ENCODE data around the gene STXBP1. TPM values are rescaled to one million over a fixed set of nuclear protein-coding genes. Genes with fewer than 3 reads are reported as not detected.

Gene STXBP1
- total and polyA plus RNA-seq, 8 donors = 5.2 to 77.7 (median 17.6) TPM

DNA sequence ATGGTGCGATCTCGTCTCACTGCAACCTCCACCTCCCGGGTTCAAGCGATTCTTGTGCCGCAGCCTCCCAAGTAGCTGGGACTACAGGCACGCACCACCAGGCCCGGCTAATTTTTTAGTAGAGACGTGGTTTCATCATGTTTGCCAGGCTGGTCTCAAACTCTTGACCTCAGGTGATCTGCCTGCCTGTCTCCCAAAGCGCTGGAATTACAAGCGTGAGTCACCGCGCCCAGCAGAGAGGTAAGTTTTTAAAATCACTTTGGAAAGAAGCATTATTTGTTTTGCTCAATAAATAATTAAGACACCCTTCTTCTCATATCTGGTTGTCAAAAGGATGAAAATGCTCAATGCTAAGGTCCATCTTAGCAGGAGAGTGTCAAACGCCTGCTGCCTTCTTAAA lies 48.5 kb upstream of the STXBP1 start:
- peak overlapping the region in 1 of 4 donors; percentile 18 for H3K4me3 ChIP-seq
- peaks cover 0 to 6% (median 0%) of the 10 kb centered on the region in 3 donors for H3K27me3 ChIP-seq
- intact Hi-C loops (cut with DNase I; ENCODE audit: low total_unique reads) = no loop called here
- H3K4me1 ChIP-seq = peaks cover 75 to 87% (median 82%) of the 10 kb centered on the region in 4 donors
- no peaks in the 10 kb centered on the region for H3K9me3 ChIP-seq
- H3K36me3 ChIP-seq = peaks cover 14 to 44% (median 32%) of the 10 kb centered on the region in 4 donors
- TF ChIP-seq POLR2AphosphoS5 (IDR thresholded peaks at IDR 0.05) (no peak), EP300 (IDR thresholded peaks at IDR 0.05) (no peak), POLR2A (IDR thresholded peaks at IDR 0.05) (no peak)
- TF ChIP-seq, protein P1, sequence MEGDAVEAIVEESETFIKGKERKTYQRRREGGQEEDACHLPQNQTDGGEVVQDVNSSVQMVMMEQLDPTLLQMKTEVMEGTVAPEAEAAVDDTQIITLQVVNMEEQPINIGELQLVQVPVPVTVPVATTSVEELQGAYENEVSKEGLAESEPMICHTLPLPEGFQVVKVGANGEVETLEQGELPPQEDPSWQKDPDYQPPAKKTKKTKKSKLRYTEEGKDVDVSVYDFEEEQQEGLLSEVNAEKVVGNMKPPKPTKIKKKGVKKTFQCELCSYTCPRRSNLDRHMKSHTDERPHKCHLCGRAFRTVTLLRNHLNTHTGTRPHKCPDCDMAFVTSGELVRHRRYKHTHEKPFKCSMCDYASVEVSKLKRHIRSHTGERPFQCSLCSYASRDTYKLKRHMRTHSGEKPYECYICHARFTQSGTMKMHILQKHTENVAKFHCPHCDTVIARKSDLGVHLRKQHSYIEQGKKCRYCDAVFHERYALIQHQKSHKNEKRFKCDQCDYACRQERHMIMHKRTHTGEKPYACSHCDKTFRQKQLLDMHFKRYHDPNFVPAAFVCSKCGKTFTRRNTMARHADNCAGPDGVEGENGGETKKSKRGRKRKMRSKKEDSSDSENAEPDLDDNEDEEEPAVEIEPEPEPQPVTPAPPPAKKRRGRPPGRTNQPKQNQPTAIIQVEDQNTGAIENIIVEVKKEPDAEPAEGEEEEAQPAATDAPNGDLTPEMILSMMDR (IDR thresholded peaks at IDR 0.05) = no peak
- no peak for DNase-seq
- WGBS, 5 donors = 81 to 86% (median 84%) methylated on average over 13 of the region's 13 CpGs
- H3K27ac ChIP-seq = peak overlapping the region; percentile 57 to 99 (median 85)

DNA sequence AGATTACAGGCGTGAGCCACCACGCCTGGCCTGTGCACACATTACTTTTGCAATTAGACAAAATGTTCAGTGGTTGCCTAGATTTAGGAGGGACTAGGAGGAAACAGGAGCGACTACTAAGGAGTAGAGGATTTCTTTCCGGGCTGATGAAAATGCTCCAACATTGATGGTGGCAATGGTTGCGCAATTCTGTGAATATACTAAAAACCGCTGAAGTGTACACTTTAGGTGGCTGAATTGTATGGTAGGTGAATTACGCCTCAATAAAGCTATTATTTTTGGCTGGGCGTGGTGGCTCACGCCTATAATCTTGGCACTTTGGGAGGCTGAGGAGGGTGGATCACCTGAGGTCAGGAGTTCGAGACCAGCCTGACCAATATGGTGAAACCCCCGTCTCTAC lies 46.8 kb upstream of the STXBP1 start:
- Histone ChIP-seq H3K4me1 (peaks cover 67 to 79% (median 77%) of the 10 kb centered on the region in 4 donors), H3K9me3 (no peaks in the 10 kb centered on the region), H3K4me3 (no peak overlapping the region), H3K27me3 (peaks cover 0 to 7% (median 0%) of the 10 kb centered on the region in 3 donors), H3K36me3 (peaks cover 10 to 28% (median 20%) of the 10 kb centered on the region in 4 donors), H3K27ac (peak overlapping the region in 4 of 5 donors; percentile 33 to 99 (median 72))
- intact Hi-C loops (cut with DNase I; ENCODE audit: low total_unique reads) = no loop called here
- TF ChIP-seq, protein P1 (IDR thresholded peaks at IDR 0.05) = no peak
- TF ChIP-seq POLR2AphosphoS5 (IDR thresholded peaks at IDR 0.05) (no peak), POLR2A (IDR thresholded peaks at IDR 0.05) (no peak), EP300 (IDR thresholded peaks at IDR 0.05) (no peak)
- WGBS, 5 donors = 73 to 82% (median 76%) methylated on average over 11 of the region's 11 CpGs
- peak in 1 of 2 donors; percentile 2 for DNase-seq

DNA sequence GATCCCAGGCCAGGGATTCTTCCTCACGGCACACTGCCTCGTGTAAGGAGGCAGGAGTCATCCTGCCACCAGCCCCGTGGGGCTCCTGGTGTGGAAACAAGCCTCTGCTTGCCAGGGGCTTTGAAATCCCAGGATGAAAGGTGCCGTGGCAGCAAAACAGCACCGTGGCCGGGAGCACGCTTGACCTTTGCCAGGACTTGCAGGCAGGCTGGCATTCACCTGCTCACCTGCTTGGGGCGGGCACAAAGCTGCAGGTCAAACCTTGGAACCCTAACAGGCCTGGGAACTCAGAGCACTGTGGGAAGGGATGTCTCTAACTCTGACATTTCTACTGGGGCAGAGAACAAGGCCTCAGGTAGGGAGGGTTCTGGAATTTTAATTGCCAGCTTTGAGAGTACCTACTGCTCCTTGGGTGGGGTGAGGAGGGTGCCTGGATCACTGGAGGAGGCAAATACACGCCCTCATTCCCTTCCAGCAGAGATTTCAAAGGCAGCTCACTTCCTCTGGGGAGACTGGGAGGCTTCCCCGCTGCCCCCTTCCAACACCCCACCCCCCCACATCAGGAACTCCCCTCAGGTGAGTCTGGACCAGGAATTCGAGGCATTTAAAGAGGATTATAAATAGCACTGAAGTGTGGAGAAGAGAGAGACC lies 45.6 kb upstream of the STXBP1 start:
- DNase-seq = peak; percentile 58 to 67
- H3K27ac ChIP-seq = peak overlapping the region; percentile 86 to 99 (median 98)
- 21 to 32% (median 24%) methylated on average over 6 to 11 of the region's 11 CpGs for whole genome bisulfite sequencing, 5 donors
- peaks cover 0 to 7% (median 0%) of the 10 kb centered on the region in 3 donors for H3K27me3 ChIP-seq
- intact Hi-C loops (cut with DNase I; ENCODE audit: low total_unique reads) = no loop called here
- H3K9me3 ChIP-seq = no peaks in the 10 kb centered on the region
- TF ChIP-seq POLR2AphosphoS5 (IDR thresholded peaks at IDR 0.05) (no peak), EP300 (IDR thresholded peaks at IDR 0.05) (no peak)
- TF ChIP-seq, protein P1 (IDR thresholded peaks at IDR 0.05) = no peak
- peaks cover 5 to 18% (median 11%) of the 10 kb centered on the region in 4 donors for H3K36me3 ChIP-seq
- H3K4me1 ChIP-seq = peaks cover 64 to 79% (median 76%) of the 10 kb centered on the region in 4 donors
- peak overlapping the region; percentile 80 to 95 (median 86) for H3K4me3 ChIP-seq

DNA sequence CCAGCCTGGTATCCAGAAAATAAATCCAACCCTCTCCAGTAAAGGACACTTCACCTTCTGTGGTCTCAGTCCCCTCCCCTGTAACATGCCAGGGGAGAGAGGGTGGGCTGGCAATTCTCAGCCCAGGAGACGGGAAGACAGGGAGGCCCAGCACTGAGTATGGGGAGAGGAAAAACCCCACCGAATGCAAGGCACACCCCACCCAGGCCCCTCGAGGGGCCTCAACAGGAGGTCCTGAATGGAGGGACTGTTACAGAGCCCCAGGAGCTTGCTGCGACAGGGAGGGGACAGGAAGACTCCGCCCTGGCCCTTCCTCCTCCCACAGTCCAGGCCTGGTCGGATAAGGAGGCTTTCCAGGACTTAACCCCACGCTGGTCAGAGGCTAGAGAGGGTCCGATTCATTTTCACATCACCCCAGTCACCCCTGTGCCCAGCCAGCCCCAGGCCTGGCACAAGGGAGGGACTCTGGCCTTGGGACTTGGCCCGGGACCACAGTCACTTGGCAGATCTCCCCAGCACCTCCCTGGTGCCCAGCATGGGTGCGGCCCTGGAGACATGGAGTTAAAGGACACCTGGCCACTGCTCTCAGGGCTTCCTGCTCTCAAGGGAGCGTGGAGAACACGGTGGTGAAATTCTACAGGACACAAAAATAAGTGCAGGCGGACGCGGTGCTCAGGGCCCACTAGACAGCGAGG lies 44.9 kb upstream of the STXBP1 start:
- peak; percentile 76 to 88 for DNase-seq
- intact Hi-C loops (cut with DNase I; ENCODE audit: low total_unique reads) = no loop called here
- peaks cover 0 to 7% (median 0%) of the 10 kb centered on the region in 3 donors for H3K27me3 ChIP-seq
- TF ChIP-seq POLR2AphosphoS5 (IDR thresholded peaks at IDR 0.05) = peak; percentile 31 to 53 (median 45)
- TF ChIP-seq EP300 (IDR thresholded peaks at IDR 0.05) = no peak
- TF ChIP-seq POLR2A (IDR thresholded peaks at IDR 0.05) = no peak
- TF ChIP-seq, protein P1 (IDR thresholded peaks at IDR 0.05) = no peak
- WGBS, 5 donors = 8 to 28% (median 13%) methylated on average over 14 to 16 of the region's 16 CpGs
- peak overlapping the region; percentile 86 to 99 (median 98) for H3K27ac ChIP-seq
- peaks cover 5 to 18% (median 11%) of the 10 kb centered on the region in 4 donors for H3K36me3 ChIP-seq
- peak overlapping the region; percentile 80 to 95 (median 86) for H3K4me3 ChIP-seq
- H3K4me1 ChIP-seq = peaks cover 58 to 79% (median 73%) of the 10 kb centered on the region in 4 donors
- H3K9me3 ChIP-seq = no peaks in the 10 kb centered on the region

Data from stomach (tissue), 9 donors.